Adipose tissue (tissue), 3 donors: ENCODE measurements around the gene TBX6. TPM values are rescaled to one million over a fixed set of nuclear protein-coding genes. Genes with fewer than 3 reads are reported as not detected.
"Not testable (repeated sequence)": the region's sequence is repeated elsewhere in the genome, so short reads cannot be mapped to it uniquely, and the experiment has no call there.

Experiments used
- H3K27ac ChIP-seq: one replicate; pipeline ENCODE4 v1.5.1; 2013; ENCODE audit warnings: low read depth, low read length
- WGBS, 3 donors: extraction: QIAGEN DNeasy Blood & Tissue Kit; methylation state at CpG; one replicate each; pipeline ENCODE4 v1.1.7; 2013; 5-methylcytosine and 5-hydroxymethylcytosine counted together
- polyA plus RNA-seq, 3 donors: library from polyadenylated mRNA; stranded (reverse); fragments of 200-250 nt; gene quantifications; one replicate each; pipeline ENCODE4 v1.2.3, GENCODE V29; 2013
- donor health status: healthy with polysubstance abuse.
- donor health status: Bipolar disorder and iron deficiency.
- donor health status: healthy.

The TBX6 gene, protein sequence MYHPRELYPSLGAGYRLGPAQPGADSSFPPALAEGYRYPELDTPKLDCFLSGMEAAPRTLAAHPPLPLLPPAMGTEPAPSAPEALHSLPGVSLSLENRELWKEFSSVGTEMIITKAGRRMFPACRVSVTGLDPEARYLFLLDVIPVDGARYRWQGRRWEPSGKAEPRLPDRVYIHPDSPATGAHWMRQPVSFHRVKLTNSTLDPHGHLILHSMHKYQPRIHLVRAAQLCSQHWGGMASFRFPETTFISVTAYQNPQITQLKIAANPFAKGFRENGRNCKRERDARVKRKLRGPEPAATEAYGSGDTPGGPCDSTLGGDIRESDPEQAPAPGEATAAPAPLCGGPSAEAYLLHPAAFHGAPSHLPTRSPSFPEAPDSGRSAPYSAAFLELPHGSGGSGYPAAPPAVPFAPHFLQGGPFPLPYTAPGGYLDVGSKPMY
- polyA plus RNA-seq: 1 to 10 TPM in 1 of 3 donors, under 1 TPM in 2; 0.67 to 1.3 (median 0.73) TPM

DNA sequence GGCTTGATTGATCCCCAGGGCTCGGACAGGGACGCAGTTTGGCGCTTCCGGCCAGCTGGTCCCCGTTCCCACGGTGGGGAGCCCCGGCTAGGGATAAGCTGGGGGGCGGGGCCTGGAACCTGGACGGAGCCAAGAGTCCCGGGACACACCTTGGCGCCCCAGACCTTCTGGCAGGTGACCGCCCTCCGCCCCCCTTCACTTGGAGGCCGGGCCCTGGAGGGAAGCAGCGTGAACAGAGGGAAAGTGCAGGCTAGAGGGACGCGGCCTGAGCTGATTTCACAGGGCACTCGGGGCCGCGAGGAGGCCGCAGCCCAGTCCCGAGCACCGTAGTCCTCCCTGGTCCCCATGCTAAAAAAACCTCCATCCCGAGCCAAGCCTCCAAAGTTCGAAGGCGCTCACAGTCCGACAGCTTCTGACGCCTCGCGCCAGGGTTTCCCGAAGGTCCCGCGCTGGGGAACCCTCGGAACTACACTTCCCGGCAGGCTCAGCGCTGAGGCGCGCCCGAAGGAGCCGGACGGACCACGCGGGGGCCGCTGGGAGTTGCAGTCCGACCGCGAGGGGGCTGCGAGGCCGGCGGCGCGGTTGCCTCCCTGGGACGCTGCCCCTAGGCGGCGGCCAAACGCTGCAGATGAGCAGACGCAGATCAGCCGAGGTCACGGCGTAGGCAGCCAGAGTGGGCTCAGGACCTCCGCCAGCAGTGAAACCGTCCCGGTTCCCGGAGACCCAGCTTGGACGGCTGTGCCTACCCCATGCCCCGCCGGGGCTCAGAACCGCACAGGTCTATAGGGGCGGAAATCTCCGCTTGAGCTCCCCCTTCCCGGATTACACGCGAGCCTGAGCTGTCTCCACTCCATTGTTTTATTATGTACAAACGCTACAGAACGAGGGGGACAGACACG lies at the start of gene TBX6:
TSS of gene TBX6 (minus strand) at position 451 of the 899 bp plus-strand sequence. CDS start 731 bp downstream, outside the sequence.
- 1% methylated on average over 70 to 76 of the region's 76 CpGs for WGBS, 3 donors
- H3K27ac ChIP-seq: peak within 1 kb of the TSS; percentile 38

DNA sequence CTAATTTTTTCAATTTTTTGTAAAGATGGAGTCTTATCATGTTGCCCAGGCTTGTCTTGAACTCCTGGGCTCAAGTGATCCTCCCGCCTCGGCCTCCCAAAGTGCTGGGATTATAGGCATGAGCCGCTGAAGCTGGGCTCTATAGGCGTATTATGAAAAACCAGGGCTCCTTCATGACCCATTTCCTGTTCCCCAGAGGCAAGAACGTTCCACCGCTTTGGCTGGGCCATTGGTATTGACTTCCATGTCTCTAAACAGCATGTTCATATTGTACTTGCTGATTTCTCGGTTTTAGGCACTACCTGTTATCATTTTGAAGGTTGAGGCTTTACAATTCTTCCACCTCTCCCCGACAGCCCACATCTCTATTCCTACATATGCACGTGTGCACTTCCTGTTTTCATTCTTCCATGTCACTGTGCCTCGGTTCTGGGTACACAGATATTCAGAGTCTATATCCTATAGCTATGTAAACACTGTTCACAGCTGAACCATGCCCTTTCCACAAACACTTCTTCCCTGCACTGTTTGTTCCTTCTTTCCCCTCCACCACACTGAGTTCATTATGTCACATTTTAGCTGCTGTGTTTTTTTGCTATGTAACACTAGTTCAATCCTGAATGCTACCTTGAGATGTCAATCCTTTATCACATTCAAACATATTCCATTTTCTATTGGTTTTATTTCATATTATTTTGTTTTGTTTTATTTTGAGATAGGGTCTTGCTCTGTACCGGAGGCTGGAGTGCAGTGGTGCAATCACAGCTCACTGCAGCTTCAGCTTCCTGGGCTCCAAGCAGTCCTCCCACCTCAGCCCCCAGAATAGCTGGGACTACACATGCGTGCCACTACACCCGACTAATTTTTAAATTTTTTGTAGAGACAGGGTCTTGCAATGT lies 48.1 kb upstream of the TBX6 start:
- 63 to 69% (median 69%) methylated on average over 13 of the region's 13 CpGs for WGBS, 3 donors
- H3K27ac ChIP-seq: no peak overlapping the region

DNA sequence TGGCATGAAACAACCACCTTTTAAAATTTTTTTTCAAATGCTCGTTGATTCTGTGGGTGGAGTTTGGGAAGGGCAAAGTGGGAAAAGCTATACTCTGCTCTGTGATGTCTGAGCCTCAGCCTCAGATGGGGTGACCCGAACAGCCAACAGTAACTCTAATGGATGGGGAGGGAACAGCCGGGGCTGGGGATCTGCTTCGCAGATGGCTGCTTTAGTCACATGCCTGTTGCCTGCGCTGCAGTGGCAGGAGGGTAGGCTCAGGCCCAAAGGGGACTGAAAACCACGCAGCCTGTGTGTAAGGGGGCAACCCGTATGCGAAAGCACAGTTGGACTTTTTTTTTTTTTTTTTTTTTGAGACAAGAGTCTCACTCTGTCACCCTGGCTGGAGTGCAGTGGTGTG lies 46.2 kb upstream of the TBX6 start:
- no peak overlapping the region for H3K27ac ChIP-seq
- WGBS, 3 donors: 82 to 83% (median 82%) methylated on average over 8 of the region's 8 CpGs

DNA sequence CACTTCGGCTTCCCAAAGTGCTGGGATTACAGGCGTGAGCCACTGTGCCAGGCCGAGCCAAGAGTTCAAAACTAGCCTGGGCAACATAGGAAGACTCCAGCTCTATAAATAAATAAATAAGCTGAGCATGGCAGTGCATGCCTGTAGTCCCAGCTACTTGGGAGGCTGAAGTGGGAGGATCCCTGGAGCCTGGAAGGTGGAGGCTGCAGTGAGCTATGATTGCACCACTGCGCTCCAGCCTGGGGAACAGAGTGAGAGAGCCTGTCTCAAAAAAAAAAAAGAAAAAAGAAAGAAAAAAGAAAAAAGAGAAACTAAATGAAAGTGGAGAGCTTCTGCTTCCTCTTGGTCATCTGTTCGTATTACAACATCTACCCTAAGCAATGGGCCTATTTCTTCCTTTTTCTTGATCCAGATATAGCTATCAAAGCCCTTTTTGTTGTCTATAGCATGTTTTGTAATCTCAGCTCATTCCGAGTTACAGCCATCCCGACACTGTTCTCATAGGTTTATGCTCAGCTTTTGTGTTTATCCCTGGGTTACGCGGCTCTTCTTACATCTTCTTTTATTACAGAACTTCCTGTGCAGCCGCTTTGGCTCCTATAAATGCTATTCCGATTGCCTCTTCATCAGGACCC lies 45.4 kb upstream of the TBX6 start:
- no peak overlapping the region for H3K27ac ChIP-seq
- WGBS, 3 donors: 60 to 87% (median 66%) methylated on average over 11 of the region's 11 CpGs

DNA sequence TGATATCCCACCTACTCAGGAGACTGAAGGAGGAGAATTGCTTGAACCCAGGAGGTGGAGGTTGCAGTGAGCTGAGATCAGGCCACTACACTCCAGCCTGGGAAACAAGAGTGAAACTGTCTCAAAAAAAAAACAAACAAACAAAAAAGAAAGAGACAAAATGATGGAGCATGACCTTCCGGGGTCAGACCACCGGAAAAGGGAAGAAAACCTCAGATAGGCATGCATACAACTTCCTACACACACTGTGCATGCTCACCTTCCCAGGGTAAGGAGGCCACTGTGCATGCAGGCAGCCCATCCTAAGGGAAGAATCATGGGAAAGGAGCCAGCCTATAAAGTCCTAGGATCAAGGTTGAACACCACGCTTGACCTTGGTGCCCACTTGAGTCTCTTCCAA lies 40.9 kb upstream of the TBX6 start:
- 66 to 80% (median 75%) methylated on average over 3 of the region's 3 CpGs for WGBS, 3 donors
- no peak overlapping the region for H3K27ac ChIP-seq

DNA sequence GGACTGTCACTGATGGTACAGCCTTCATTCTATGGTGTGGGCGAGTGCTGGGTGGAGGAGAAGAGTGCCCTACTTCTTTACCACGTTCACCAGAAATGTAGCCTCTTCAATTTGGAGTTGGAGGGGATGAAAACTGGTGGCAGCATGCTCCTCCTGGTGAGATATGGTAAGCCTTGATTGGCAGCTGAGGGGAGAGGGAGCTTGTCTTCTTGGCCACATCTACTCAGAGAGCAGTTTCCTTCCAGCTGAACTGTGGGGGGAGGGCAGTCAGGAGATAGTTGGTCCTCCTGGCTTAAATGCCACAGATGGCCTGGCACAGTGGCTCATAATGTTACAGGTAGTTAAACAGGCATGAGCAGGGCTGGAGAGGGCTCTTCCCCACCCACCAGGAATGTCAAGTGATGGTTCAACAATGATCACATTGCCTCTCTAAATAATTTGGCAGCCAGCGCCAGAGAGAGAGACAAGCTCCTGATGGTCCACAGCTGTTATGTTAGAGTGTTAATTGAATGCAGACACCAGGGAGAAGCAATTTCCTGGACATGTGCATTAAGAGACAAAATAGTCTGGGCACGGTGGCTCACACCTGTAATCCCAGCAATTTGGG lies 40.2 kb upstream of the TBX6 start:
- no peak overlapping the region for H3K27ac ChIP-seq
- 69 to 80% (median 71%) methylated on average over 4 of the region's 4 CpGs for WGBS, 3 donors

DNA sequence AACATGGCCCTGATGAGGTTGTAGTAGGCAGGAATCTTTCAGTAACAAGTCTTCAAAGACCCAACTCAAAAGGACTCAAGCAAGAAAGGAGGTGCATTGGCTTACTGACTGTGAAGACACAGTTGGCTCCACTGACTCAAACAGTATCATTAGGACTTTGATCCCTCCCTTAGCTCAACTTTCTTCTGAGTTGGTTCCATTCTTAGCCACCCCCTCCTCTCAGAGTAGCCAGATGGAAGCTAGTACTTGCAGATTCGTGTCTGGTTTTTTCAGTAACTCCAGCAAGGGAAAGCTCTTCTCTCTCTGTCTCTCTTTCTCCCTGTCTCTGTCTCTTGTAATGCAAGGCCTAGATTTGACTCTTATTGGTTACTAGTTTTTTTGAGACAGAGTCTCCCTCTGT lies 36.3 kb upstream of the TBX6 start:
- WGBS, 3 donors: 82 to 95% (median 85%) methylated on average over 1 of the region's 1 CpG

DNA sequence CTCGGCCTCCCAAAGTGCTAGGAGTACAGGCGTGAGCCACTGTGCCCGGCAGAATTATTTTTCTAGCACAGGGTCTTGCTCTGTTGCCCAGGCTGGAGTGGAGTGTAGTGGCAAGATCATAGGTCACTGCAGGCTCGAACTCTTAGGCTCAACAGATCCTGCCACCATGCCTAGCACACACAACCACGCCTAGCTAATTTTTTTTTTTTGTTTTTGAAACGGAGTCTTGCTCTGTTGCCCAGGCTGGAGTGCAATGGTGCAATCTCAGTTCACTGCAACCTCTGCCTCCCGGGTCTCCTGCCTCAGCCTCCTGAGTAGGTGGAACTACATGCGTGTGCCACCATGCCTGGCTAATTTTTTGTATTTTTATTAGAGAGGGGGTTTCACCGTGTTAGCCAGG lies 34.0 kb upstream of the TBX6 start:
- not testable (repeated sequence) for H3K27ac ChIP-seq
- 94 to 96% (median 96%) methylated on average over 9 of the region's 9 CpGs for WGBS, 3 donors

More for the DNA sequence above, 36.3 kb upstream of the TBX6 start:
- H3K27ac ChIP-seq: no peak overlapping the region

DNA sequence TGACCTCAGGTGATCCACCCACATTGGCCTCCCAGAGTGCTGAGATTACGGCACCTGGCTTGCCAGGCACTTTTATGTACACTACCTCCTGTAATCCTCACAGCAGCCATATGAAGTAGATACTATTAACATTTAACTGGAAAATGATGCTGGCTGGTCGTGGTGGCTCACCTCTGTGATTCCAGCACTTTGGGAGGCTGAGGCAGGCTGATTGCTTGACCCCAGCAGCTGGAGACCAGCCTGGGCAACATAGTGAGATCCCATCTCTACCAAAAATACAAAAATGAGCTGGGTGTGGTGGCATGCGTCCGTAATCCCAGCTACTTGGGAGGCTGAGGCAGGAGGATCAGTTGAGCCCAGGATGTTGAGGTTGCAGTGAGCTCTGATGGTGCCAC lies 33.3 kb upstream of the TBX6 start:
- no peak overlapping the region for H3K27ac ChIP-seq
- 84 to 96% (median 93%) methylated on average over 4 of the region's 4 CpGs for WGBS, 3 donors

DNA sequence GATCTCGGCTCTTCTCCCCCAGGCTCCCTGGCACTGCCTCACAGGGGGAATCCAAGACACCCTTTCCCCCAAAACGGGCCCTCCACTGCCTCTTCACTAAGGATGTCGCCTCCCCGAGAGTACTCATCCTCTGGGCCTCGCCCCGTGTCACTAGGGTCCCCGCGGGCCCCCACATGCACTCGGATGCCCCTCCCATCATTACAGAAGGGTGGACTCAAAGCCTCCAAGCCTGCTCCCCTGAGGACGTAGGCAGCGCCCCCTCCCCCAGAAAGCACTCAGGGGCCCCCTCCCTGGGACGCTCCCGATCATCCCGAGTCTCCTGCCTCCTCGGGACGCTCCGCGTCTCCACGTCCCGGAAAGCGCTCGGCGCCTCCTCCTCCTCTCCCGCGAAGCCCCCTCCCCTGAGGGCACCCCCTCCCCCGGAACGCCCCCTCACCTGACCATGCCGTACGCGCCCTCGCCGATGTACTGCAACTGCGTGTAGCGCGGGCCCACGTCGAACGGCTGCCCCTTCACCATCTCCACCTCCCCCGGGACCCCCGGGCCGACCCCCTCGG lies 31.0 kb upstream of the TBX6 start:
- H3K27ac ChIP-seq: peak overlapping the region; percentile 29
- 2 to 3% (median 2%) methylated on average over 27 to 42 of the region's 42 CpGs for WGBS, 3 donors

DNA sequence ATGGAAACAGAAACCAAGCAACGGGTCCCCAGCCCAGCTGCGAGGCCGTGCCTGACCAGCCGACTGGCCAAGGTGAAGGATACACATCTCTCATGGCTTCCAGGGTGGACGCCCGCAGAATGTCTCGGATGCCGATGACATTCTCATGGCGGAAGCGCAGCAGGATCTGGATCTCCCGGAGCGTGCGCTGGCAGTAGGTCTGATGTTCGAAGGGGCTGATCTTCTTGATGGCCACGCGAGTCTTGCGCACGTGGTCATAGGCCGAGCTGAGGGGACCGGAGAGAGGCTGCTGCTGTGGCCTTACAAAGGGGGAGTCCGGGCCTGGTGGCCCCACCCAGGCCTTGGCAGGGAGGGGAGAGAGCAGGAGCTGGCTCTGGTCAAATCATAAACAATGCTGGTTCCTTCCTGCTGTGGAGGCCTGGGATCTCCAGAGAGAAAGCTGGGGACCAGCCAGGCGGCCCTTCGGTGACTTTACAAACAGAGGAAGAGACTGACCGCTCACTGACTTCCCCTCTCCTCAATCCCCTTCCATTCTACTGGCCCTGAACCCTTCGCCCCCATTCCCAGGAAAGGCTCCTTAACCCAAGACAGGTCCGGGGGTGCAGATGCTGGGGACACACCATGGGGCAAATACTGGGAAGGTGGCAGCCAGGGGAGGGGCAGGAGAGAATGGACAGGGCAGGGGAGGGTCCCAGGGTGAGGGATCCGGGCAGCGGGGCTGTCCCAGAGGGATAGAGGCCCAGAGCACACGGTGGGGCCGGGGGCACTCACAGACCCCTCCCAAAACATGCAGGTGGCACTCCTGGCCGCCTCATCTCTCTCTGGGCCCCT lies 30.2 kb upstream of the TBX6 start:
- peak overlapping the region; percentile 29 for H3K27ac ChIP-seq
- WGBS, 3 donors: 34 to 59% (median 45%) methylated on average over 30 to 31 of the region's 31 CpGs

DNA sequence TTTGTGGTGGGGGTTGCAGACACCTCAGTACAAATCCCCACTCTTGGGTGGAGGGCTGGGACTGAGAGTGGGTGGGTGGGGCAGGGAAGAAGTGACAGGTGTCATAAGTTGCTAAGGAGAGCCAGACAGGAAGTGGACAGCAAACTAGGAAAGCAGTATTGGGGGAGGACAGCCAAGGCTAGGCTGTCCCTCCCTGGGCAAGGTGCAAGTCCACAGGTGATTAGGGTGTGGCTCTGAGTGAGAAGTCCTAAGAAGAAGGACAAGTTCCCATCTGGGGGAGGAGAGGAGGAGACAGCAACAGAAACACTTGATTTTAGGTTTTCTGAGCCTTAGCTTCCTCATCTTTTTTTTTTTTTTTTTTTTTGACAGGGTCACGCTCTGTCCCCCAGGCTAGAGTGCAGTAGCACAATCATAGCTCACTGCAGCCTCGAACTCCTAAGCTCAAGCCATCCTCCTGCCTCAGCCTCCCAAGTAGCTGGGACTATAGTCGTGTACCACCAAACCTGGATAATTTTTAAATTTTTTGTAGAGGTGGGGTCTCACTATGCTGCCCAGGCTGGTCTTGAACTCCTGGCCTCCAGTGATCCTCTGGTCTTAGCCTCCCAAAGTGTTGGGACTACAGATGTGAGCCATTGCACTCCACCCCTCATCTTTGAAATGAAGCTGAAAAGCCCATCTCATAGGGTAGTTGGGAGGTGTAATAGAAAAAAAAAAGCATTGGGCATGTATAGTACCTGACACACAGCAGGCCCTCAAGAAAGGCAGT lies 28.8 kb upstream of the TBX6 start:
- H3K27ac ChIP-seq: no peak overlapping the region
- 89 to 95% (median 94%) methylated on average over 3 of the region's 3 CpGs for WGBS, 3 donors

DNA sequence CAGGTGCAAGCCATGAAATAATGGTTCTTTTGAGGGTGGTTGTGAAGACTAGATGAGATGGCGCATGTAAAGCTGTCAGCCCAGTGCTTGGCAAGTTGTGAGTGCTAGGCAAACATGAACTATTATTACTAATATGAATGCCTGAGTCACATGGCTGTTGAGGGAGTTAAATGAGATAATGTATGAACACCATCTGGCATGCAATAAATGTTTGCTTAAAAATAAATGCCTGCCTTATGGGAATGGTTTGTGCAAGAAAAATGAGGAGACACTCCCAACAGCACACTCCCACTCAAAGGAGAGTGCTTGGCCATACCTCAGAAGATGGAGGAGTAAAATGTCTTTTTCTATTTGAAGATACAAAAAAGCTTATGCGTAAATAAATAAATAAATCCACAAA lies 27.7 kb upstream of the TBX6 start:
- no peak overlapping the region for H3K27ac ChIP-seq
- WGBS, 3 donors: 78 to 91% (median 82%) methylated on average over 2 of the region's 2 CpGs

DNA sequence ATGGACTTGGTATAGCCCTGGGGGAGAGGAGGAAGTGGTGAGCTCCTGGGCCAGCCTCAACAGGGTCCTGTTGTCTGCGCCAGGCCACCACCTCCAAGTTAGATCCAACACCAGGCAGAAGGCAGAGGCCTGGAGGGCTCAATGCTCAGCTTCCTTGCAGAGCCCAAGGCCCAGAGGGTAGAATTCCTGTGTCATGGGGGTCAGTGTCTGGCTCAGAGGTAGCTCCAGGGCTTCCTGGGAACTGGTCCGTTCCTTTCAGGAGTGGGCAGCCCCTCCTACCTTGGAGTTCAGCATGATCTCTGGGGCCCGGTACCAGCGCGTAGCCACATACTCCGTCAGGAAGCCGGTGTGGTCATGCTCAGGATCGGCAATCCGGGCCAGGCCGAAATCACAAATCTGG lies 26.0 kb upstream of the TBX6 start:
- H3K27ac ChIP-seq: no peak overlapping the region
- 94 to 98% (median 96%) methylated on average over 10 of the region's 10 CpGs for WGBS, 3 donors

DNA sequence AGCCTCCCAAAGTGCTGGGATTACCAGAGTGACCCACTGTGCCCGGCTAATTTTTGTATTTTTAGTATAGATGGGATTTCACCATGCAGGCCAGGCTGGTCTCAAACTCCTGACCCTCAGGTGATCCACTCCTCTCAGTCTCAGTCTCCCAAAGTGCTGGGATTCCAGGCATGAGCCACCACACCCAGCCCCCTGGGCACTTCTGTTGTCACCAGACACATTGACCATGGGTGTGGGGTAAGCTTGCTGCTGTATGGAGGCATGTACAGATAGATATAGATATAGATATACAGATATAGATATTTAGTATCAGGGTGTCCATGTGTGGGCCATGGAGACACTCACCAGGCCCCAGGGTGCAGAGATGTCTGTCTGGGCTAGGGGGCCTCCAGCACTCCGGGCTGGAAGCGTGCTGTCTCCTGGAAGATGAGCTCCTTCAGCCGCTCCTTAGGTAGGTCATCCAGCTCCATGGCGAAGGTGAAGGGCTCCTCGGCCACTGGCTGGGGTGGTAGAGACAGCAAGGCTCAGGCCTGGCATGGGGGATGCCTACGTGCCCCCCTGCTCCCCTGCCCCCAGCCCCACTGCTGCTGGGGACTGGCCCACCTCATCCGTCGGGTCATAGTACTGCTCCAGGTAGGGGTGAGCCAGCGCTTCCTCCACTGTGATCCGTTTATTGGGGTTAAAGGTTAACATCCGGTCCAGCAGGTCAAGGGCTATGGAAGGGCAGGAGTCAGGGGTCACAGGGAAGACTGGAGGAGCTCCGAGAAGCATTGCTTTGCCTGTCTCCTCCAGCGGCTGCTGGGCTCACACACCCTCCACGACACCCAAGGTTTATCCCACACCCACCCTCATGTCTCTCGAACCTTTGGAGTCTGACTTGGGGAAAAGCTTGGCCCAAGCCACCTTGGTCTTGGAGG lies 24.8 kb upstream of the TBX6 start:
- 89 to 93% (median 90%) methylated on average over 16 of the region's 16 CpGs for WGBS, 3 donors
- H3K27ac ChIP-seq: no peak overlapping the region
